Glutamatergic neuron (in vitro differentiated cells): ENCODE measurements around the gene BEAN1. TPM values are rescaled to one million over a fixed set of nuclear protein-coding genes. Genes with fewer than 3 reads are reported as not detected.

Experiments
- DNase-seq: peaks from one replicate; pipeline ENCODE4 v3.0.0; 2022
- H3K27ac Mint-ChIP-seq: one replicate; pipeline ENCODE4 v1.8.0; 2020; ENCODE audit warnings: mild to moderate bottlenecking, mixed read lengths, inconsistent platforms; ENCODE audit not compliant: unreplicated experiment
- H3K27me3 Mint-ChIP-seq: one replicate; pipeline ENCODE4 v1.8.0; 2020; ENCODE audit warnings: mild to moderate bottlenecking, moderate library complexity, mixed read lengths, inconsistent platforms; ENCODE audit not compliant: unreplicated experiment
- H3K36me3 Mint-ChIP-seq: one replicate; pipeline ENCODE4 v1.8.0; 2020; ENCODE audit warnings: mild to moderate bottlenecking, mixed read lengths, inconsistent platforms; ENCODE audit not compliant: unreplicated experiment
- H3K4me1 Mint-ChIP-seq: one replicate; pipeline ENCODE4 v1.8.0; 2020; ENCODE audit warnings: mild to moderate bottlenecking, low read depth, mixed read lengths, inconsistent platforms; ENCODE audit not compliant: unreplicated experiment
- H3K4me3 Mint-ChIP-seq: one replicate; pipeline ENCODE4 v1.8.0; 2020; ENCODE audit warnings: mild to moderate bottlenecking, mixed read lengths, inconsistent platforms; ENCODE audit not compliant: unreplicated experiment
- H3K9me3 Mint-ChIP-seq: one replicate; pipeline ENCODE4 v1.8.0; 2020; ENCODE audit warnings: mild to moderate bottlenecking, moderate library complexity, mixed read lengths, inconsistent platforms; ENCODE audit not compliant: unreplicated experiment
- CTCF ChIP-seq: fragments of 200-600 bp; sonication (generic); IDR thresholded peaks from one replicate; pipeline ENCODE4 v1.5.0; 2021; ENCODE audit not compliant: partially characterized antibody, unreplicated experiment
- total RNA-seq: library from RNA; stranded (reverse); fragmentation: NEBNext Ultra II Directional; extraction: Animal tissue kit (Norgen Biotek cat#: 25700); gene quantifications from one replicate; pipeline ENCODE4 v1.2.1, GENCODE V29; 2021; ENCODE audit not compliant: unreplicated experiment

Gene BEAN1
- total RNA-seq, 1 donor from 2014 or later, result 1.8 TPM

DNA sequence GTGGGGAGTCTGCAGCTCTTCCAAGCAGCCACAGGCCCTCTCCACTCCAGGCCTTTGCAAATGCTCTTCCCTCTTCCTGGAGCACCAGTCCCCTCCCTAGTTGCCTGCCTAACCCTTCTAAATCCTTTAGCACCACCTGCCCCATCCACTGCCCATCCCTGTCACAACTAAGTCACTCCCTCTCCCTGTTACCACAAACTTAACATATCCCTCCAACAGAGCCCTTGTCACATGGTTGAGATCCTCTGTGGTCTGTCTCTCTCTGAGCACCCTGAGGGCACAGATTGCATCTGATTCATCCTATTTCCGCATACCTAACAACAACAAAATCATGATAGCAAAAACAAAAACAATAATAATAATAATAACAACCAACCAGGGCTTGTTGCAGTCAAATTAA lies 11.0 kb upstream of the BEAN1 start:
- no peak for DNase-seq
- peaks cover 16% of the 10 kb centered on the region for H3K36me3 Mint-ChIP-seq
- H3K27me3 Mint-ChIP-seq, result peaks cover 2% of the 10 kb centered on the region
- no peak overlapping the region for H3K4me3 Mint-ChIP-seq
- TF ChIP-seq CTCF, result no peak
- peaks cover 6% of the 10 kb centered on the region for H3K9me3 Mint-ChIP-seq
- no peaks in the 10 kb centered on the region for H3K4me1 Mint-ChIP-seq
- no peak overlapping the region for H3K27ac Mint-ChIP-seq

DNA sequence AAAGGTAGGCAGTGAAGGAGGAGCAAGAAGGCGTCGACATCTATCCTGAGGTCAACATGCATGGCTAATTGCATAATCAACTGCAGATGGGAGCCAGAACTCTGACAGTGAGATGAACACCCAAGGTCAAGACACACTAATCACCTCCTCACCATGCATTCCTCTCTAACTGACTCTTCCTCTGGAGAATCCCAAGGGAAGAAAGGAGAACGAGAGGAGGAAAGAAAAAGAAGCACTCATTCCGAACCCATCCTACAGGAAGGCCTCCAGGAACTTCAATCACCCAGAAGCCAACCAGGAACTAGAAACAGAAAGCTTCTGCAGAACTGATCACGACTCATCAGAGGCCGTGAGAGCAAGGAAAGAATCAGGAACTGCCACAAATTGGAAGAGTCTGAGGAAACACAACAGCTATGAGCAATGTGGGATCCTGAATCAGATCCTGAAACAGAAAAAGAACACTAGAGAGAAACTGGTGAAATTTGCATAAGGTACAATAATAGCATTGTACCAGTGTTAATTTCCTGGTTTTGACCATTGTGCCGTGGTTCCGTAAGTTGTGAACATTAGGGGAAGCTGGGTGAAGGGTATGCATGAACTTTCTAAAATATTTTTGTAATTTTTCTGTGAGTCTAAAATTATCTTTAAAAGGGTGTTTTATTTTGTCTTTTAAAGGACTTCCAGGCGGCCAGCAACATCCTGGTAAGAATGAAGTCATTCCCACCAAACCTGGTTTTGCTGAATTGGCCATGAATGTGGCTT lies 10.0 kb upstream of the BEAN1 start:
- peaks cover 6% of the 10 kb centered on the region for H3K9me3 Mint-ChIP-seq
- no peak for DNase-seq
- no peak overlapping the region for H3K27ac Mint-ChIP-seq
- no peak overlapping the region for H3K4me3 Mint-ChIP-seq
- H3K4me1 Mint-ChIP-seq, result no peaks in the 10 kb centered on the region
- peaks cover 16% of the 10 kb centered on the region for H3K36me3 Mint-ChIP-seq
- TF ChIP-seq CTCF, result no peak
- peaks cover 2% of the 10 kb centered on the region for H3K27me3 Mint-ChIP-seq

DNA sequence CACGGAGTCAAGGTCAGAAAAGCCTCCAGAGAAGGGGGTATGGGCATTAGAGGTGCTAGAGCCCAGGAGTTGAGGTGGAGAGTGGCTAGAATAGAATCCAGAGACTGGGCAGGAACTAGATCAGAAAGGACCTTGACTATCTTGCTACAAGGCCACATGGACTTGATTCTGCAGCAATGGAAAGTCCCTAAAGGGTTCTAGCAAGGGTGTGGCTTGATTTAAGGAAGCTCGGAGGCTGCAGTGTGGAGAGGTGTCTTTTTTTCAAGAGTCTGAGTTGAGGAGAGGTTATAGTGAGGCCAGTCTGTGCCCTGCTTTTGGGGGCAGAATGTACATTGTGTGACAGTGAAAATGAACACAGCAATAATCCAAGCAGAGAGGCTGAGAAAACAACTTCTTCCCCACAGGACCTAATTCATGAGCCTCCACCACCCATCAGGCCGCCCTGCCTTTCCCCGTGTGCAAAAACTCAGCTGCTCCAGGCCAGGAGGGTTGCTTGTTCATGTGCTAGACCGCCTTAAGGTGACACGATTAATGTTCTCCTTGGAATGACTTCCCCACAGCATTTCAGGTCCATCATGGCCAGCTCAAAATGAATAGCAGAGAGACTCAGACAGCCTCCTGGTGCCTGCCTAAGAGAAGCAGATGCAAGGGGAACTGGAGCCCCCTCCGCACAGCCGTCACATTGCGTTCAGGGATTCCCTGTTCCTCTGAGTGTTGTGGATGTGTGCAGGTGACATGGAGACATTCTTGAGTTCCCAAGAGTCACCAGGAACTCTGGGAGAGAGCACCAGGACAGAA lies 8.7 kb upstream of the BEAN1 start:
- Mint-ChIP-seq H3K4me3 (no peak overlapping the region), H3K27me3 (peaks cover 2% of the 10 kb centered on the region), H3K36me3 (peaks cover 12% of the 10 kb centered on the region)

GRCh38 chr16:66419527-66419926 lies 7.6 kb upstream of the BEAN1 start:
- no peak overlapping the region for H3K27ac Mint-ChIP-seq
- DNase-seq, result no peak
- H3K36me3 Mint-ChIP-seq, result peaks cover 12% of the 10 kb centered on the region
- H3K4me3 Mint-ChIP-seq, result no peak overlapping the region
- no peak for TF ChIP-seq CTCF
- H3K9me3 Mint-ChIP-seq, result peaks cover 3% of the 10 kb centered on the region
- H3K4me1 Mint-ChIP-seq, result no peaks in the 10 kb centered on the region
- H3K27me3 Mint-ChIP-seq, result peaks cover 2% of the 10 kb centered on the region

More for the DNA sequence above, 8.7 kb upstream of the BEAN1 start:
- no peaks in the 10 kb centered on the region for H3K4me1 Mint-ChIP-seq
- TF ChIP-seq CTCF, result no peak
- peaks cover 3% of the 10 kb centered on the region for H3K9me3 Mint-ChIP-seq
- no peak for DNase-seq
- H3K27ac Mint-ChIP-seq, result no peak overlapping the region

DNA sequence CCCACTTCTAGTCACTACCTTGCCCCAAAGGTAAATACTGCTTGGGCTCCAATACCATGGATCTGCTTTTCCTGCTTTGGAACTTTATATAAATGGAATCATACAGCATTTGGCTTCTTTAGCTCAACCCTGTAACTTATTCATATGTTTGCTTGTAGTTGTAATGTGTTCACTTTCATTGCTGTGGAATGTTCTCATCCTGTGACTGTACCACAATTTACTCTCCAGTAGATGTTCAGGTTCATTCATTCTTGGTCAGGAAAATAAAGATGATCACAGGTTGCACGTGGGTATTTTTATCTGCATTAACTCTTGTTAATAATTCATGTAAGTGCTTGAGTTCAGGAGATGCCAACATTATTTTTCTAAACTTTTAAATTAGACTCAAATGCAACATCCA lies 6.7 kb upstream of the BEAN1 start:
- no peak for DNase-seq
- H3K4me1 Mint-ChIP-seq, result no peaks in the 10 kb centered on the region
- H3K27me3 Mint-ChIP-seq, result peaks cover 7% of the 10 kb centered on the region
- no peak overlapping the region for H3K27ac Mint-ChIP-seq
- H3K36me3 Mint-ChIP-seq, result peaks cover 8% of the 10 kb centered on the region
- H3K4me3 Mint-ChIP-seq, result no peak overlapping the region
- peaks cover 5% of the 10 kb centered on the region for H3K9me3 Mint-ChIP-seq
- no peak for TF ChIP-seq CTCF
